ENCODE results near the gene PLXNA4.

Gene PLXNA4

GRCh38 chr7:132148876-132149275 is 427.4 kb downstream of the PLXNA4 start:
- no peak overlapping the region for H3K4me3 ChIP-seq (ENCODE audit: low read depth, low read length)
- DNase-seq: no peak
- H3K4me1 ChIP-seq: 0 out of 2 replicates have a peak, but pooled peaks cover 5% of the 10 kb centered on the region
- H3K36me3 ChIP-seq: peaks cover 30% of the 10 kb centered on the region
- TF ChIP-seq CTCF (IDR thresholded peaks at IDR 0.05; ENCODE audit: low read depth, low read length): no peak
- H3K9me3 ChIP-seq: no peaks in the 10 kb centered on the region
- H3K27me3 ChIP-seq: no peaks in the 10 kb centered on the region

- H3K36me3 ChIP-seq: peaks cover 38% of the 10 kb centered on the region
- no peak for TF ChIP-seq CTCF (IDR thresholded peaks at IDR 0.05; ENCODE audit: low read depth, low read length)
- no peak overlapping the region for H3K4me3 ChIP-seq (ENCODE audit: low read depth, low read length)
- DNase-seq: no peak
- 0 out of 2 replicates have a peak, but pooled peaks cover 4% of the 10 kb centered on the region for H3K4me1 ChIP-seq
- H3K27me3 ChIP-seq: no peaks in the 10 kb centered on the region
- H3K9me3 ChIP-seq: no peaks in the 10 kb centered on the region
Observed at GRCh38 chr7:132145466-132145865, 430.8 kb downstream of the PLXNA4 start.

- no peak overlapping the region for H3K4me3 ChIP-seq (ENCODE audit: low read depth, low read length)
- H3K4me1 ChIP-seq: no peaks in the 10 kb centered on the region
- peaks cover 41% of the 10 kb centered on the region for H3K36me3 ChIP-seq
- no peaks in the 10 kb centered on the region for H3K9me3 ChIP-seq
- no peaks in the 10 kb centered on the region for H3K27me3 ChIP-seq
- no peak for DNase-seq
- no peak for TF ChIP-seq CTCF (IDR thresholded peaks at IDR 0.05; ENCODE audit: low read depth, low read length)
Observed at GRCh38 chr7:132145063-132145462, 431.2 kb downstream of the PLXNA4 start.

- no peak overlapping the region for H3K4me3 ChIP-seq (ENCODE audit: low read depth, low read length)
- no peaks in the 10 kb centered on the region for H3K27me3 ChIP-seq
- no peak for DNase-seq
- peaks cover 39% of the 10 kb centered on the region for H3K36me3 ChIP-seq
- no peak for TF ChIP-seq CTCF (IDR thresholded peaks at IDR 0.05; ENCODE audit: low read depth, low read length)
- H3K4me1 ChIP-seq: no peaks in the 10 kb centered on the region
- H3K9me3 ChIP-seq: no peaks in the 10 kb centered on the region
Observed at GRCh38 chr7:132142006-132142405, 434.3 kb downstream of the PLXNA4 start.

- no peaks in the 10 kb centered on the region for H3K4me1 ChIP-seq
- DNase-seq: no peak
- H3K36me3 ChIP-seq: peaks cover 42% of the 10 kb centered on the region
- no peak overlapping the region for H3K4me3 ChIP-seq (ENCODE audit: low read depth, low read length)
- no peaks in the 10 kb centered on the region for H3K9me3 ChIP-seq
- TF ChIP-seq CTCF (IDR thresholded peaks at IDR 0.05; ENCODE audit: low read depth, low read length): no peak
- H3K27me3 ChIP-seq: no peaks in the 10 kb centered on the region
Observed at GRCh38 chr7:132141109-132141508, 435.2 kb downstream of the PLXNA4 start.

- Histone ChIP-seq H3K4me1 (no peaks in the 10 kb centered on the region), H3K9me3 (no peaks in the 10 kb centered on the region), H3K4me3 (ENCODE audit: low read depth, low read length) (no peak overlapping the region), H3K27me3 (no peaks in the 10 kb centered on the region), H3K36me3 (peaks cover 41% of the 10 kb centered on the region)
- no peak for DNase-seq
- no peak for TF ChIP-seq CTCF (IDR thresholded peaks at IDR 0.05; ENCODE audit: low read depth, low read length)
Observed at GRCh38 chr7:132140341-132140740, 435.9 kb downstream of the PLXNA4 start.
